HG03575 (cell line): ENCODE results near the gene MED13L.

Experiments
- ATAC-seq: cut with Tn5 transposase; IDR thresholded peaks from one replicate; pipeline ENCODE4 v1.9.1; 2021; ENCODE audit not compliant: unreplicated experiment, insufficient number of reproducible peaks, low FRiP score; ENCODE audit errors: extremely low read depth

Gene MED13L

DNA sequence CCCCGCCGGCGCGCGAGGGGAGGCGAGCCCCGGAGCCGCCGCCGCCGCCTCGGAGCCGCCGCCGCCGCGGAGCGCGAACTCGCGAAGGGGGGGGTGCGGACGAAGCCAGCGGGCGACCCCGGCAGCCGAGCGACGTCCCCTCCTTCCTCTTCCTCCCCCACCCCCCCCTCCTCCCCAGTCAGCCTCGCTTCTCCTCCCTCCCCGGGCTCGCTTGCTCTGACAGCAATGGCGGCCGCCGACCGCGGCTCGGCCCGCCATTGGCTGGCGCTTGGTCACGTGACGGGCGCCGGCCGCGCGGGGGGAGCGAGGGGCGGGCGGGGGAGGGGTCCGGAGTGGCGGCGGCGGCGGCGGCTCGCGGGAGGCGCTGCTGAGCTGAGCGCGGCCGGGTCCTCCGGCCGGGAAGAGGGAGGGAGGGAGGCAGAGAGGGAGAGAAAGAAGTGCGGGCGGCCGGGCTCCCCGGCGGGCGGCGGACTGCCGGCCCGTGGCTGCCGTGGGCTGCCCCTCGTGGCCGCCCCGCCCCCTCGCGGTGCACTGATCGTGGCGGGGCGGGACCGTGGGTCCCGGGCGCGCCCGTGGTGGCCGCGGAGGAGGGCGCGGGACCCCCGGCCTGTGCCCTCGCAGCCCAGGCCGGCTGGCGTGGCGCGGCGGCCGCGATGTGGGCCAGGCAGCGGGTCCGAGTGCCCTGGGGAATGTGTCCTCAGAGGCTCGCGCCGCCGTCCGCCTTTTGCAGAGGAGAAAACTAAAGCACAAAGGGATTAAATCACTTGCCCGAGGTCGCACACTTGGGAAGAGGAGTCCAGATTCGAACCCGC lies at the start of gene MED13L:
Gene MED13L, minus strand, starts transcription at position 227 of the 812 bp plus-strand sequence. CDS start 562 bp downstream, outside the sequence.
- no peak for ATAC-seq

DNA sequence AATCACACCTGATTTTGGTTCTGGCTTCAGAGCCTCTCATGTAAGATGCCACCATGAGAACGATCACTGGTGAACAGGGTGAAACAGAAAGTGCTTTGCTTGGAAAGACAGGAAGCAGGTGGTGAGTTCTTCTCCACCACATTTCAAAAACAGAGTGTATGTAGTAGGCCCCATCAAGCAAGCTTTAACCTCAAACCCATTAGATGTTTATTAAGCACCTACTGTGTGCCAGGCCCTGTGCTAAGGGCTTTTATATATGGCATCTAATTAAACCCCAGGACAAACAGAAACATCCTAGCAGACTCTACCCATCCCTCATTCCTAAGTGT lies 47.8 kb upstream of the MED13L start:
- ATAC-seq = no peak

DNA sequence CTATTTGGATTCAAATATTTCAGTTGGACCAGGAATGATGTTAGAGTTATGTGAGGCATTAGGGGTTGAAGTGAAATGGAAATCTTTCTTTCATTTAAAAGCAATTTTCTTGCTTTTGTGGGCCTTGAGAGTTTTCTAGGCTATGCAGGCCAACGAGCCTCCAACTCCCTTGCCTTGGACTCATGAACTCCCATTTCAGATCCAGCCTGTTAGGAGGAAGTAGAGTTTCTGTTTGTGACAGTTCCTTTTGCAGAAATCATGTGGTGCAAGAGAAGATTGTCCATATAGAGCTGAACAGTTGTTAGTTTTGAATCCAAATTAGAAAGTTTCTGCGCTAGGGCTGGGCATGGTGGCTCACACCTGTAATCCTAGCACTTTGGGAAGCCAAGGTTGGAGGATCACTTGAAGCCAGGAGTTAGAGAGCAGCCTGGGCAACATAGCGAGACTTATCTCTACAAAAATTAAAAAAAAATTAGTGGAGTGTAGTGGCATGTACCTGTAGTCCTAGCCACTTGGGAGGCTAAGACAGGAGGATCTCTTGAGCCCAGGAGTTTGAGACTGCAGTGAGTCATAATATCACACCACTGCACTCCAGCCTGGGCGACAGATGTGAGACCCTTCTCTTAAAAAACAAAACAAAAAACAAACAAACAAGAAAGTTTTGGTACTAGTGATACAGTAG lies 47.3 kb upstream of the MED13L start:
- ATAC-seq = no peak

DNA sequence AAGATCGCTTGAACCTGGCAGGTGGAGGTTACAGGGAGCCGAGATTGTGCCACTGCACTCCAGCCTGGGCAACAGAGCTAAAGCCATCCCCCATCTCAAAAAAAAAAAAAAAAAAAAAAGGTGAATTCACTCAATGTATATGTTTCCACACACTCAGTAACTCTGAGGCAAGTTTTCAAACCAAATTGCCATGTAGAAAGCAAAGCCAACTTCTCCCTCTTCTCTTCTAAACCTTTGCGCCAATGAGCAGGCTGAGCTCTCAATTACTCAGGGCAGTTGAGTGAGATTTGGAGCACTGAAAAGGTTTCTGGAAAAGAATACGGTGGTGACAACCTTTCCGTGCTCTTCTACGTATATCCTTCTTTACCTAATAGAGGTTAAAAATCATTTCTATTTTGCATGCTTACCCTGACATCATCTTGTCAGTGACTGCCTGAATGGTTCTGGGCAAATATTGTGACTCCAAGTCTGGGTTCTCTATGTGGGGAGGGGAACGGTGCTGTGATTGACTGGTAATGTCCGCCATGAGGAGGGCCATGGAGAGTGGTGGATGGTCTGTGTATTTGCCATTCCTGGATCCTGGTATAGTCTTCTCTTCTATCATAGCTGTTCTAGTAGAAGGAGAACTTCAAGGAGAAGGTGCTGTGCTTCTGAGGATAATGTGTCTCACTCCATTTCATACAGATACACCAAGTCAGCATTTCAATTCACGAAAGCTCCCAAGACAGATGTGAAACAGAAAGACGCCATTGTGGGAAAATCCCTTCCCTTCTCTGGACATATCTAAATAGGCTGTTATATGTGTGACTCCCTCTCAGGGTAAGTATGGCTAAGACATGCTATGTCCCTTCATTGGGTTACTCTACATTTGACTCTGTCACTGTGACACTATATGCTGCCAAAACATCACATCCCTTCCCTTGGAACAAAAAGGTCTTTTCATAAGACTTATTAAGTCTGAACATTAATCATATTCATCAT lies 46.2 kb upstream of the MED13L start:
- ATAC-seq = no peak

DNA sequence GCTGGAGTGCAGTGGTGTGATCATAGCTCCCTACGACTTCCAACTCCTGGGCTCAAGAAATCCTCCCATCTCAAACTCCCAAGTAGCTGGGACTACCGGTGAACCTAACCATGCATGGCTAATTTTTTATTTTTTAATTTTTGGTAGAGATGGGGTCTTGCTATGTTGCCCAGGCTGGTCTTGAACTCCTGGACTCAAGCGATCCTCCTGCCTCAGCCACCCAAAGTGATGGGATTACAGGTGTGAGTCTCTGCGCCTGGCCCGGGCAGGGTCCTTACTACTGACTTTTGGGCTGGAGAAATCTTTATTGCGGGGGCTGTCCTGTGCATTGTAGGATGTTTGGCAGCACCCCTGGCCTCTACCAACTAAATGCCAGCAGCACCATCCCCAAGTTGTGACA lies 44.4 kb upstream of the MED13L start:
- ATAC-seq = no peak

DNA sequence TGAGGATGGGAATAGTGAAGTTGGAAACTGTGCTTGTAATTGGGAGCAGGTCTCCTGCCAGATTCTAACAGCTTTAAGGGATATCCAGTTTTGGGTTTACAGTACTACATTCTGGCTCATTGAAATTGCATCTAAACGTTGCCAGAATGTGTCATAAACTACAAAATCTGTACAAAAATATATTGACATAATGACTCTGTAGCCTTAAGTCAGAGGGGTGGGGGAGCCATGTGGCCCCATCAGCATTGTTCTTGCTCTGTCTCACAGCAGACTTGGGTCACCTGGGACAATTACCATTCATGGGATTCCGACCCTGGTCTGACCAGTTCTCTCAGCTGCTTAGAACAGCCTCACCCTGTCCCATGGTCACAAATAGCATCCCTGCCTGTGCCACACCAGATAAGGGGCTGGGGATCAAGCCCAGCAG lies 43.3 kb upstream of the MED13L start:
- ATAC-seq = no peak

DNA sequence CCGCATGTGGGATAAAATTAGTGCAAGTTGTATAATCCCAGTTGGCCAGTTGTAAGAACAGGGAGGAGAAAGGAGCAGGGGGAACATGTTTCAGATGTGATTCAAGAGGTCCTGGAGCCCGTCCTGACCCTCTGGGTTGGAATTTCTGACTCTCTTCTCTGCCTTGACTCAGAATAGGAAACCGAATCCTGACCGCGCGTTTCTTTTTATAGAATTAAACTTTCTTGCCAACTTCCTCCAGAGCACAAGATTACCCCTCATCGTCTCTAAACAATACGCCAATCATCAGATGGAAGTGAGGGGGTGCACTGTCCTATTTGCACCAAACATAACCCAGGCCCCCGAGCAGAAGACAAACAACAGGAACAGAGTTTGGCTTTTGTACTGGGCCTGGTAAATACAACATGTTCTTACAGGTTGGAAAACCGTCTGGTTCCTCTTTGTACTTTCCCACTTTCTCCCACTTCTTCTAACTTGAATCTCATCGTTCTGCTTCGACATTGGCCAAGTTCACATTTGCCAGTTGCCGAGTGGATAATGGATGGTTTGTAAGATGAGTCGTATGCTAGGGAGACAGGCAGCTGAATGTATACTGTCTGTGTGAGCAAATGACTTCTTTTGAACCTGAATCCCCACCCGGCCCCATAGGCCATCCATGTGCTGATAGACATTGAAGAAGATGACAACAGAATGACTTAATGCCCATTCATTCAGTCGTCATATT lies 42.6 kb upstream of the MED13L start:
- ATAC-seq = no peak

DNA sequence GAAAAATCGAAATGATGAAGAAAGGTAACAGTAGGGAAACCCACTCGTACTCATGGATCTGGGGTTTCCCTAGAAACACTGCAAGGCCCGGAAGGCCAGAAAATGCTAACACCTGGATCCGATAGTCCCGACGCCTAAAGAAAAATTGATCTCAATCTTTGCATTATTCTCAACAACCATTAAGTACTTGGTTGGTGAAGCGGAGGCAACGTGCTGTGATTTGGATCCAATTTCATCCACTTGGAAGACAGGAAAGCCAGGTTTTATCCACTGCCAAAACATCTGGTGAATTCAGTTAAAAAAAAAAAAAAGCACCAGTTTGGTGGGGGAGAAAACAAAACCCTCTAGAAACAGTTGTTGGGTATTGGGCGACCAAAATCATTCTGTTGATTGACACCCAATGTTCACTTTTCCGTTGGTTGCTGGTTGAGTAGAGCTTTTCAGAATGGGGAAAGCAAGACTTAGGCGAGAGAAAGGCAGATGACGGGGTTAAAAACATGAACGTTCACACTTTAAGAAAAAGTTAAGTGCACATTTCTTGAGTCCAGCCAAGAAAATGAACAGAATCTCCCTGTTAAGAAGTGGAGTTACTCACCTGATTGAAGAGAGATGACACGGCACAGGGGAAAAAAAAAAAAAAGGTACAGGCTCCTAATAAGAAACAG lies 41.9 kb upstream of the MED13L start:
- ATAC-seq = no peak

DNA sequence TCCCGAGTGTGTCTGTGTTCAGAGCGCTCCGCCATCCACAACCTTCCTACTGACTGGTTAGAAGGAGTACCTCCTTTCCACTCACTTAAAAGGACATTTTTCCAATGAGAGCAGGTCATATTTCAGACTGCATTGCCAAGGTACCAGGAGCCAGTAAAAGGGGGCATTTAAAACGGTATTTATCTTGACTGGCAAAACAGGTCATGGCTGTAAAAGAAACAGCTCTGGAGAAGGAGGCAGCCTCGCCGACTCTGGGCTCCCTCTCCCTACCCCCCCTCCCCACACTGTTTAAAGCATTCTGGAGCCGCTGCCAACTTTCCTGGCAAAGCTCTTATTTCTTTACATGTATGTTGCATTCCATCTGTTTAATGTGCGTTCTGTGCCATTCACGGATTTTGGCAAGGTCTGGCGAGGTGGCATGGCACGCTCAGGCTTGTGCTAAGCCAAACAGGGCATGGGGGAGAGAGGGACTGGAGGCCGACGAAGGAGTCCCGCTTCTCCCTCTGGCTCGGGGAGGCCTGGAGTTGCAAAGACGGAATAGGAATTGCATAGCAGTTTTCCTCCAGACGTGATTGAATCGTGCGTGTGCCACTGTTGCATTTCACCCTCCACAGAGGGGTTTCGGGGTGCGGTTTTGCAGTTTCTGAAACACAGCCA lies 41.2 kb upstream of the MED13L start:
- ATAC-seq = no peak

DNA sequence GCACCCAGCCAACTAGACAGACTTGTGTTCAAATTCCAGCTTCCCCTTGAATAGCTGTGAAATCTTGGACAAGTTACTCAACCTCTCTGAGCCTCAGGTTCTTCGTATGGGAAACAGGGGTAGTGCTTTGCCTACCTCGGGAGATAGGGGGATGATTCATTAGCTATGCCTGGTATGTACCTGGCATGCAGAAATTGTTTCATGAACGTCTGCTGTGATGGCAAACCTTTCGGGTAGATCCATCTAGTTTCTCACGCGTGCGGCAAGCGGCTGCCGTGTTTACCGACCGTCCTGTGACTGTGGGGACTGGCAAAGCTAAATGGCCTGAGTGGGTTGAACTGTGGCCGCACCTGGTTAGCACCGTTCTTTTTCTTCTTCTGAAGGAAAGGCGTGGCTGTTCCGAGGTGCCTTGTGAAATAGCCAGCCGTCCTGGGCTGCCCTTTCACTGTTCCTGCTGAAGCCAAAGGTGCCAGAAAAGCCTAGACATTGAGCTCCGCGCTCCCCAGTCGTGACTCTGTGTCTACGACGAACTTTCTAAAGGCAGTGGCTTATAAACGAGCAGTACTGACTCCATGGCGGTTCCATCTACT lies 40.6 kb upstream of the MED13L start:
- no peak for ATAC-seq

DNA sequence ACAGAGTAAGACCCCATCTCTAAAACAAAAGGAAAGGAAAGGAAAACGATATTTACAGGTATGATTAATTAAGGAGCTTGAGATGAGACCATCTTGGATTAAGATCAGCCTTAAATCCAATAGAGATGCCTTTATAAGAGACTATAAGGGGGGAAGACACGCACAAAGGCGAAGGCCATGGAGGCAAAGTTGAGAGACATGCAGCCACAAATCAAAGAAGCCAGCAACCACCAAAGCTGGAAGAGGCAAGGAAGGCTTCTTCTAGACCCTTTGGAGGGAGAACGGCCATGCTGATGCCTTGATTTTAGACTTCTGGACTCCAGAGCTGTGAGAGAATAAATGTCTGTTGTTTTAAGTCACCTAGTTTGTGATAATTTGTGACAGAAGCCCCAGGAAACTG lies 39.6 kb upstream of the MED13L start:
- no peak for ATAC-seq

DNA sequence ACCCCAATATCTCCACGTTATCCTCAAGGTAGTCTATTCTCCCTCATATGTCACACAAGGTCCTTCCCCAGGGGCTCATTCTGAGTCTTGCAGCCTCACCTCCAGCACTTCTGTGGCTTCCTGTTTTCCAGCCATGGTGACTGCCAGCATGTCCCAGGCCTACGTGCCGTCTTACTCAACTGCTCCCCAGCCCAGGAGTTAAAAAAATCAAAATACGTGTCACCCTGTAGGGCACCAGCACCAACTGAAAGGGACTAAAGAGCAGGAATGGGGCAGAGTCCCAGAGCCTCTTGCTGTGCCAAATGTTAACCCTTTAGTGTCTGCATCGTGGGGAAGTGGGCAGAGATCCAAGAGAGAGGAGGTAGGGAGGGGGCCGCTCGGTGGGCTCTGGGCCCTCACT lies 37.0 kb upstream of the MED13L start:
- ATAC-seq = no peak

DNA sequence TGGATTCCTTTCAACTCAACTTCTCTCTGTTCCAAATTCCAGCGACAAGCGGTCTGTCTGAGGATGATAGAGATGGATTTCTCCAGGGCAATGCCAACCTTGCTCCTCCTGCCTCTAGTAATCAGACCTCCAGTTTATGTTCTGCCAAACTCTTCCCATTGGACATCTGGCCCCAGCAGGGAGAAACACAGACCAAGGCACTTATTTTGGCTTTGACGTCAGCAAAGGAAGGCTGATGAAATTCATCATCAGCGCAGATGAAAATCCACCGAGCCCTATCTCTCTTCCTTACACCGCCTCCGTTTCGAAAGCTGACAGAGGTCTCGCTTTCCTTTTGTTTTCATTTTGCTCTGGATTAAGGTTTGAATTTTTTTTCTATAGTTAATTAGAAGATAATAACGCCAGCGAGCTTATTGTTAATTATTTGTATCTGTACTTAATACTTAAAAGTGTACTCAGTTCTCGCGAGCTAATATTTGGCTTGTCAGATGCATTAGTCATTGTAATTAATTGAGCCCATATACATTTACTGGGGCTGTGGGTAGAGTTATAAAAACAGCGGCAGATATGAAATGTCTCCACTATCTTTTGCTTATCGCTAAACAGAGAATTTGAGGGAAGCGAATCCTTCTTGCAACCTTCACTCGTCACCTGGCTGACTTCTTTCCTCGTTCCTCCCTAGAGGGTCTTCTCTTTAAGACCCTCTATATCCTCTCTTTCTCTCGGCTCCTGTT lies 35.9 kb upstream of the MED13L start:
- no peak for ATAC-seq

DNA sequence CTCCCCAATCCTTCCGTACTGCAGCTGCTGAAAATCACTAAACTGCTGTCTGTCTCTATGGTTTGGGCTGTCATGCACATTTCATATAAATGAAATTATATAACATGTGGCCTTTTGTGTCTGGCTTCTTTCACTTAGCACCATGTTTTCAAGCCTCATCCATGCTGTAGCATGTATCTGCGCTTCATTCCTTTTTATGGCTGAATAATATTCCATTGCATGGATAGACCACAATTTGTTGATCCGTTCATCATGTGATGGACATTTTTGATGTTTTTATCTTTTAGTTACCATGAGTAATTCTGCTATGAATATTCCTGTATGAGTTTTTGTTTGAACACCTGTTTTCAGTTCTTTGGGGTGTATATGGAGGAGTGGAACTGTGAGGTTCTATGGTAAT lies 32.6 kb upstream of the MED13L start:
- no peak for ATAC-seq

DNA sequence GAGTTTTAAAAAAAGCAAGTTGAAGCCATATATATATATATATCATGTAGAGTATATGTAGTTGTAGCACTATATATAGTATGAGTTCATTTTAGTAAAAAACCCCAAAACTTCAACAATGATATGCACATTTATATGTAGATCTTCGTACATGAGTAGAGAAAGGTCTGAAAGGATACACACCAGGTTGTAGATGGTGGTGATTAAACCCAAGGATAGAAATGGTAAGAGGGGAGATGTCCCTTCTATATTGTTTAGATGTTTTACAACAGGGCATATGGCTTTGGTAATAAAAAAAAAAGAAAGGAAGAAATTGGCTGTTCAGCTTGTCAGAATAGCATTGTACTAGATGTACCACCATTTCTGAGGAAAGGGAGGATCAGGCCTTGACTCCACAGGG lies 31.9 kb upstream of the MED13L start:
- no peak for ATAC-seq

DNA sequence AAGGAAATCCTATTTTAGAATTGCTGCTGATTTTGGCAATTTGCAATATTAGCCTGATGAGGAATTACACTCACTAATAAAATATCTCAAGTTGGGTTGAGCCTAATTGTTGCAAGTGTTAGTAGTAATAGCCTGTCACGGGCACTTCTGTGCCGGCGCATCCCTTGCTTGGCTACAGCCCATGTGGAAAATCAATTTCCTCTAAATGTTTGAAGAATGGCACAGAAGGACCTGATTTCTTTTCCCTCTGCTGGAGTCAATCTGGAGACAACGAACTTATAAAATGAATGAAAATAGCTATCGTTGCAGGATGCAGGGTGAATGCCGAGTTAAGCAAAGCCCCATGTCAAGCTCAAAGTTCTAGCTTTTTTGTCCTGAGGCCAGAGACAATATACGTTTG lies 31.2 kb upstream of the MED13L start:
- ATAC-seq = no peak

DNA sequence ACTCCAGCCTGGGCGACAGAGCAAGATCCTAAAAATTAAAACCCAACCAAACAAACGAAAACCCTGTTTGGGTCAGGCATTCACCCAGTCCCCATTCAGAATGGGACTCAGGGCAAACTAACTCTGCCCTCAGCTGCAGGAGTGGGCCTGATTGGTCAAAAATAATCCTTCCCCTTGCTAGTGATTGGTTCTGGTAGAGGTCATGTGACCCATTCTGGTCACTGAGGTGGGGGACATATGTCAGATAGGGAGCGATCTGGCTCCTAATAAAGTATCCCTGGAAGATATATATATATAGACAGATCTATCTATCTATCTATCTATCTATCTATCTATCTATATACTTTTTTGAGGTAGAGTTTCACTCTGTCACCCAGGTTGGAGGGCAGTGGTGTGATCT lies 29.5 kb upstream of the MED13L start:
- ATAC-seq = no peak
